OCI-M2 (cell line): ENCODE data around the gene EPHA8.

Experiments
- DNase-seq: peaks from one replicate; lab custom pipeline; 2025; ENCODE audit not compliant: unreplicated experiment; lab: John Stamatoyannopoulos, UW

Gene EPHA8

GRCh38 chr1:22562584-22563583, at the start of gene EPHA8:
Gene EPHA8 (plus strand): TSS chr1:22563489. CDS start chr1:22563636, 147 bp downstream.
- no peak for DNase-seq

GRCh38 chr1:22516906-22517571, 46.2 kb upstream of the EPHA8 start:
- no peak for DNase-seq

- no peak for DNase-seq
These were observed 45.3 kb upstream of the EPHA8 start for GRCh38 chr1:22517956-22518355.

- DNase-seq: no peak
These were observed 44.9 kb upstream of the EPHA8 start for GRCh38 chr1:22518379-22518778.

- DNase-seq: no peak
These were observed 42.4 kb upstream of the EPHA8 start for GRCh38 chr1:22520871-22521270.

GRCh38 chr1:22521692-22522091, 41.6 kb upstream of the EPHA8 start:
- no peak for DNase-seq

- no peak for DNase-seq
These were observed 41.0 kb upstream of the EPHA8 start for GRCh38 chr1:22522221-22522743.

GRCh38 chr1:22524481-22524880, 38.8 kb upstream of the EPHA8 start:
- DNase-seq: no peak

GRCh38 chr1:22525211-22525610, 38.1 kb upstream of the EPHA8 start:
- no peak for DNase-seq

GRCh38 chr1:22525646-22526045, 37.6 kb upstream of the EPHA8 start:
- DNase-seq: no peak

GRCh38 chr1:22526098-22526497, 37.2 kb upstream of the EPHA8 start:
- no peak for DNase-seq

- DNase-seq: no peak
These were observed 36.6 kb upstream of the EPHA8 start for GRCh38 chr1:22526677-22527076.

- no peak for DNase-seq
These were observed 36.2 kb upstream of the EPHA8 start for GRCh38 chr1:22527122-22527521.

GRCh38 chr1:22527555-22528296, 35.6 kb upstream of the EPHA8 start:
- no peak for DNase-seq

GRCh38 chr1:22528451-22528850, 34.8 kb upstream of the EPHA8 start:
- no peak for DNase-seq

GRCh38 chr1:22529901-22530621, 33.2 kb upstream of the EPHA8 start:
- DNase-seq: no peak

- DNase-seq: no peak
These were observed 32.6 kb upstream of the EPHA8 start for GRCh38 chr1:22530715-22531114.

GRCh38 chr1:22531251-22531650, 32.0 kb upstream of the EPHA8 start:
- no peak for DNase-seq

GRCh38 chr1:22533244-22533895, 29.9 kb upstream of the EPHA8 start:
- no peak for DNase-seq

GRCh38 chr1:22534951-22535350, 28.3 kb upstream of the EPHA8 start:
- DNase-seq: no peak
